Fibroblast of peridontal ligament (primary cell): ENCODE results near the gene MED8.
"Not testable (repeated sequence)": the region's sequence is repeated elsewhere in the genome, so short reads cannot be mapped to it uniquely, and the experiment has no call there.

Experiments used
- DNase-seq: peaks from one replicate; pipeline ENCODE4 v3.0.0-alpha.2; 2010; ENCODE audit errors: extremely low read depth

Gene MED8

GRCh38 chr1:43421976-43422750 is 32.6 kb upstream of the MED8 start:
- no peak for DNase-seq

GRCh38 chr1:43421396-43421795 is 31.8 kb upstream of the MED8 start:
- DNase-seq = no peak

- DNase-seq = no peak
These were observed 31.3 kb upstream of the MED8 start for GRCh38 chr1:43420874-43421273.

GRCh38 chr1:43419627-43420425 is 30.2 kb upstream of the MED8 start:
- no peak for DNase-seq

- no peak for DNase-seq
These were observed 29.3 kb upstream of the MED8 start for GRCh38 chr1:43418858-43419257.

GRCh38 chr1:43415901-43416300 is 26.3 kb upstream of the MED8 start:
- no peak for DNase-seq

GRCh38 chr1:43414634-43415223 is 25.1 kb upstream of the MED8 start:
- peak; percentile 56 for DNase-seq

GRCh38 chr1:43413426-43413825 is 23.8 kb upstream of the MED8 start:
- DNase-seq = not testable (repeated sequence)

GRCh38 chr1:43410571-43410970 is 21.0 kb upstream of the MED8 start:
- no peak for DNase-seq

- DNase-seq = no peak
These were observed 16.3 kb upstream of the MED8 start for GRCh38 chr1:43405876-43406234.

- DNase-seq = peak; percentile 60
These were observed 15.7 kb upstream of the MED8 start for GRCh38 chr1:43405219-43405875.

GRCh38 chr1:43404353-43404752 is 14.8 kb upstream of the MED8 start:
- no peak for DNase-seq

GRCh38 chr1:43402089-43402865 is 12.7 kb upstream of the MED8 start:
- DNase-seq = no peak

GRCh38 chr1:43400441-43400840 is 10.8 kb upstream of the MED8 start:
- DNase-seq = not testable (repeated sequence)

GRCh38 chr1:43398227-43398626 is 8.6 kb upstream of the MED8 start:
- no peak for DNase-seq

- no peak for DNase-seq
These were observed 6.5 kb upstream of the MED8 start for GRCh38 chr1:43396059-43396458.

- DNase-seq = no peak
These were observed 5.9 kb upstream of the MED8 start for GRCh38 chr1:43395523-43395922.

GRCh38 chr1:43392702-43393101 is 3.1 kb upstream of the MED8 start:
- no peak for DNase-seq

- DNase-seq = no peak
These were observed 987 bp downstream of the MED8 start for GRCh38 chr1:43388613-43389012.

- peak; percentile 23 for DNase-seq
These were observed 1.5 kb downstream of the MED8 start for GRCh38 chr1:43387976-43388599.

- no peak for DNase-seq
These were observed 2.9 kb downstream of the MED8 start for GRCh38 chr1:43386676-43387075.
